WTC11 (cell line): ENCODE results near the gene PTPRN2. TPM values are rescaled to one million over a fixed set of nuclear protein-coding genes. Genes with fewer than 3 reads are reported as not detected.

Source experiments
- ATAC-seq: fragments of 200-7000 bp; cut with Tn5 transposase; 2 replicates; pipeline ENCODE4 v1.10.0; 2021; ENCODE audit warnings: mild to moderate bottlenecking, moderate library complexity
- CTCF ChIA-PET: fragments of 300-600 bp; sonication (Branson Sonifier 250); formaldehyde crosslinking; loops from one replicate; lab custom pipeline; 2021; ENCODE audit warnings: antibody characterized with exemption; lab: Charles Lee
- POLR2A ChIA-PET: fragments of 350-600 bp; sonication (Branson Sonifier 250); formaldehyde crosslinking; loops from one replicate; lab custom pipeline; 2021; ENCODE audit warnings: antibody characterized with exemption; lab: Charles Lee
- DNase-seq: peaks from one replicate; pipeline ENCODE4 v3.0.0; 2021; ENCODE audit warnings: low spot score
- H3K27ac Mint-ChIP-seq: 2 replicates; pipeline ENCODE4 v1.8.0; 2021; ENCODE audit warnings: mixed read lengths
- H3K27me3 Mint-ChIP-seq: 2 replicates; pipeline ENCODE4 v1.8.0; 2021; ENCODE audit warnings: low read depth, mild to moderate bottlenecking, moderate library complexity, mixed read lengths
- H3K36me3 Mint-ChIP-seq: 2 replicates; pipeline ENCODE4 v1.8.0; 2021; ENCODE audit warnings: mixed read lengths
- H3K4me1 Mint-ChIP-seq: 2 replicates; pipeline ENCODE4 v1.8.0; 2022; ENCODE audit warnings: mixed read lengths
- H3K4me3 Mint-ChIP-seq: 2 replicates; pipeline ENCODE4 v1.8.0; 2021; ENCODE audit warnings: mild to moderate bottlenecking, moderate library complexity, mixed read lengths
- H3K9me3 Mint-ChIP-seq: 2 replicates; pipeline ENCODE4 v1.8.0; 2021; ENCODE audit warnings: mixed read lengths
- CBFB ChIP-seq: sonication (generic); formaldehyde crosslinking; IDR thresholded peaks from 2 replicates; pipeline ENCODE4 v1.8.1; 2022; ENCODE audit warnings: mild to moderate bottlenecking, low read depth, missing genetic modification reagents
- CREB1 ChIP-seq: sonication (generic); formaldehyde crosslinking; IDR thresholded peaks from 2 replicates; pipeline ENCODE4 v1.8.0; 2023; ENCODE audit warnings: mild to moderate bottlenecking, missing genetic modification reagents
- ESRRA ChIP-seq: sonication (generic); formaldehyde crosslinking; IDR thresholded peaks from 2 replicates; pipeline ENCODE4 v1.8.1; 2022; ENCODE audit warnings: mild to moderate bottlenecking, missing genetic modification reagents, borderline replicate concordance
- ETV6 ChIP-seq: sonication (generic); formaldehyde crosslinking; IDR thresholded peaks from 2 replicates; pipeline ENCODE4 v1.8.1; 2022; ENCODE audit warnings: mild to moderate bottlenecking, missing genetic modification reagents
- FOXK1 ChIP-seq: sonication (generic); formaldehyde crosslinking; IDR thresholded peaks from 2 replicates; pipeline ENCODE4 v1.8.0; 2022; ENCODE audit warnings: mild to moderate bottlenecking, moderate library complexity, missing genetic modification reagents
- KAT7 ChIP-seq: sonication (generic); formaldehyde crosslinking; IDR thresholded peaks from 2 replicates; pipeline ENCODE4 v1.8.1; 2023; ENCODE audit warnings: missing genetic modification reagents, mild to moderate bottlenecking, borderline replicate concordance
- MXD4 ChIP-seq: fragments of 250-450 bp; sonication (Bioruptor Pico); IDR thresholded peaks from 2 replicates; pipeline ENCODE4 v1.8.0; 2021; ENCODE audit warnings: mild to moderate bottlenecking, moderate library complexity, borderline replicate concordance
- NFATC4 ChIP-seq: fragments of 250-450 bp; sonication (Bioruptor Pico); IDR thresholded peaks from 2 replicates; pipeline ENCODE4 v1.9.0; 2021; ENCODE audit warnings: mild to moderate bottlenecking
- NR2C2 ChIP-seq: sonication (generic); formaldehyde crosslinking; IDR thresholded peaks from 2 replicates; pipeline ENCODE4 v1.8.0; 2022; ENCODE audit warnings: mild to moderate bottlenecking, missing genetic modification reagents
- RELA ChIP-seq: sonication (generic); formaldehyde crosslinking; IDR thresholded peaks from 2 replicates; pipeline ENCODE4 v1.8.1; 2022; ENCODE audit warnings: missing genetic modification reagents, mild to moderate bottlenecking, borderline replicate concordance
- TP53 ChIP-seq: sonication (generic); formaldehyde crosslinking; IDR thresholded peaks from 2 replicates; pipeline ENCODE4 v1.8.1; 2023; ENCODE audit warnings: mild to moderate bottlenecking, missing genetic modification reagents
- ZNF138 ChIP-seq: sonication (generic); formaldehyde crosslinking; conservative IDR thresholded peaks from 2 replicates; pipeline ENCODE4 v1.8.1; 2022; ENCODE audit warnings: mild to moderate bottlenecking, moderate library complexity, missing genetic modification reagents
- ZNF219 ChIP-seq: sonication (generic); formaldehyde crosslinking; IDR thresholded peaks from 2 replicates; pipeline ENCODE4 v1.8.0; 2023; ENCODE audit warnings: missing genetic modification reagents, mild to moderate bottlenecking, borderline replicate concordance
- total RNA-seq: library from RNA; stranded (reverse); gene quantifications from 3 replicates; pipeline ENCODE4 v1.2.3, GENCODE V29; 2021
- TF ChIP-seq, protein P1 (sequence below): sonication (generic); formaldehyde crosslinking; IDR thresholded peaks from 2 replicates; pipeline ENCODE4 v1.8.1; 2022; ENCODE audit warnings: missing genetic modification reagents, borderline replicate concordance
- TF ChIP-seq, protein P2 (sequence below): fragments of 250-450 bp; sonication (Bioruptor Pico); IDR thresholded peaks from 2 replicates; pipeline ENCODE4 v1.9.0; 2021; ENCODE audit warnings: mild to moderate bottlenecking, borderline replicate concordance
- TF ChIP-seq, protein P3 (sequence below): sonication (generic); formaldehyde crosslinking; IDR thresholded peaks from 2 replicates; pipeline ENCODE4 v1.8.1; 2022; ENCODE audit warnings: low read depth, mild to moderate bottlenecking, moderate library complexity, missing genetic modification reagents, borderline replicate concordance
- TF ChIP-seq, protein P4 (sequence below): fragments of 250-450 bp; sonication (Bioruptor Pico); IDR thresholded peaks from 2 replicates; pipeline ENCODE4 v2.1.2; 2022; ENCODE audit warnings: mild to moderate bottlenecking, moderate library complexity

The PTPRN2 gene
- total RNA-seq, 1 experiment from 2014 or later, result 4.7 TPM

DNA sequence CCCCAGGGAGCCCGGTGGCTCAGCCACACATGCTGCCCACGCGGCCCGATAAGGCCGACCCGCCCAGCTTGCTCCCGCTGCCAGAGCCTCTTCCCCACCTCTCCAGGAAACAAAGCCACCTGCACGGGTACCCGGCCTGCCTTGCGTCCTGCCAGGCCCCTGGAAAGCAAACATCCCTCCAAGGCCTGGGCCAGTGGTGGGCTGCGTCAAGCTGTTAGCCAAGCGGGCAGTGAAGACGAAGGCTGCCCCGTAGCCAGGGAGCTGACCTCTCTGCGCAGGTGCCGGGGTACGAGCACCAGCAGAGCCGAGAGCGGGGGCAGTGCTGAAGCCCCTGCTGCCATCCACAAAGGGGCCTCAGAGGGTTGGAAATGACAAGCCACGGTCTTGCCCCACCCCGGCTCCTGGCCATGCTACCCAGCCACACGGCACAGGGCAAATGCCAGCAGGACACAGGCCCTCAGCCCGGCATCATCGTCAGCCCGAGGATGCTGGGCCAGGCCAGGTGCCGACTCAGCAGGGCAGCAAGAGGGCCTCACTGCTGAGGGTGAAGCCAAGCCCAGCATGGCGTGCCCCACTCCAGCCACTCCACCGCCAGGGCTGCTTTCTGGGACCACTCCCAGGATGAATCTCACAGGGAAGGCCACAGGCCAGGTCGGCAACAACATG lies 140.0 kb downstream of the PTPRN2 start:
- ATAC-seq, result no peak
- no peak overlapping the region for H3K27ac Mint-ChIP-seq
- ChIA-PET POLR2A (no interaction called here), CTCF (interaction anchor here (1.3 kb wide), 1 partner anchor 48 kb away, joined by 3 read pairs; no protein-coding TSS in a partner anchor)
- TF ChIP-seq ETV6 (CRISPR knock-in tag), result no peak
- TF ChIP-seq, protein P1, sequence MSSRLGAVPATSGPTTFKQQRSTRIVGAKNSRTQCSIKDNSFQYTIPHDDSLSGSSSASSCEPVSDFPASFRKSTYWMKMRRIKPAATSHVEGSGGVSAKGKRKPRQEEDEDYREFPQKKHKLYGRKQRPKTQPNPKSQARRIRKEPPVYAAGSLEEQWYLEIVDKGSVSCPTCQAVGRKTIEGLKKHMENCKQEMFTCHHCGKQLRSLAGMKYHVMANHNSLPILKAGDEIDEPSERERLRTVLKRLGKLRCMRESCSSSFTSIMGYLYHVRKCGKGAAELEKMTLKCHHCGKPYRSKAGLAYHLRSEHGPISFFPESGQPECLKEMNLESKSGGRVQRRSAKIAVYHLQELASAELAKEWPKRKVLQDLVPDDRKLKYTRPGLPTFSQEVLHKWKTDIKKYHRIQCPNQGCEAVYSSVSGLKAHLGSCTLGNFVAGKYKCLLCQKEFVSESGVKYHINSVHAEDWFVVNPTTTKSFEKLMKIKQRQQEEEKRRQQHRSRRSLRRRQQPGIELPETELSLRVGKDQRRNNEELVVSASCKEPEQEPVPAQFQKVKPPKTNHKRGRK (CRISPR knock-in tag), result no peak
- TF ChIP-seq MXD4, result no peak
- no peak for TF ChIP-seq ESRRA
- TF ChIP-seq TP53 (CRISPR knock-in tag), result no peak
- TF ChIP-seq, protein P2, sequence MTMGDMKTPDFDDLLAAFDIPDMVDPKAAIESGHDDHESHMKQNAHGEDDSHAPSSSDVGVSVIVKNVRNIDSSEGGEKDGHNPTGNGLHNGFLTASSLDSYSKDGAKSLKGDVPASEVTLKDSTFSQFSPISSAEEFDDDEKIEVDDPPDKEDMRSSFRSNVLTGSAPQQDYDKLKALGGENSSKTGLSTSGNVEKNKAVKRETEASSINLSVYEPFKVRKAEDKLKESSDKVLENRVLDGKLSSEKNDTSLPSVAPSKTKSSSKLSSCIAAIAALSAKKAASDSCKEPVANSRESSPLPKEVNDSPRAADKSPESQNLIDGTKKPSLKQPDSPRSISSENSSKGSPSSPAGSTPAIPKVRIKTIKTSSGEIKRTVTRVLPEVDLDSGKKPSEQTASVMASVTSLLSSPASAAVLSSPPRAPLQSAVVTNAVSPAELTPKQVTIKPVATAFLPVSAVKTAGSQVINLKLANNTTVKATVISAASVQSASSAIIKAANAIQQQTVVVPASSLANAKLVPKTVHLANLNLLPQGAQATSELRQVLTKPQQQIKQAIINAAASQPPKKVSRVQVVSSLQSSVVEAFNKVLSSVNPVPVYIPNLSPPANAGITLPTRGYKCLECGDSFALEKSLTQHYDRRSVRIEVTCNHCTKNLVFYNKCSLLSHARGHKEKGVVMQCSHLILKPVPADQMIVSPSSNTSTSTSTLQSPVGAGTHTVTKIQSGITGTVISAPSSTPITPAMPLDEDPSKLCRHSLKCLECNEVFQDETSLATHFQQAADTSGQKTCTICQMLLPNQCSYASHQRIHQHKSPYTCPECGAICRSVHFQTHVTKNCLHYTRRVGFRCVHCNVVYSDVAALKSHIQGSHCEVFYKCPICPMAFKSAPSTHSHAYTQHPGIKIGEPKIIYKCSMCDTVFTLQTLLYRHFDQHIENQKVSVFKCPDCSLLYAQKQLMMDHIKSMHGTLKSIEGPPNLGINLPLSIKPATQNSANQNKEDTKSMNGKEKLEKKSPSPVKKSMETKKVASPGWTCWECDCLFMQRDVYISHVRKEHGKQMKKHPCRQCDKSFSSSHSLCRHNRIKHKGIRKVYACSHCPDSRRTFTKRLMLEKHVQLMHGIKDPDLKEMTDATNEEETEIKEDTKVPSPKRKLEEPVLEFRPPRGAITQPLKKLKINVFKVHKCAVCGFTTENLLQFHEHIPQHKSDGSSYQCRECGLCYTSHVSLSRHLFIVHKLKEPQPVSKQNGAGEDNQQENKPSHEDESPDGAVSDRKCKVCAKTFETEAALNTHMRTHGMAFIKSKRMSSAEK (CRISPR knock-in tag), result no peak
- no peak for TF ChIP-seq NFATC4 (CRISPR knock-in tag)
- TF ChIP-seq NR2C2 (CRISPR knock-in tag), result no peak
- TF ChIP-seq, protein P3, sequence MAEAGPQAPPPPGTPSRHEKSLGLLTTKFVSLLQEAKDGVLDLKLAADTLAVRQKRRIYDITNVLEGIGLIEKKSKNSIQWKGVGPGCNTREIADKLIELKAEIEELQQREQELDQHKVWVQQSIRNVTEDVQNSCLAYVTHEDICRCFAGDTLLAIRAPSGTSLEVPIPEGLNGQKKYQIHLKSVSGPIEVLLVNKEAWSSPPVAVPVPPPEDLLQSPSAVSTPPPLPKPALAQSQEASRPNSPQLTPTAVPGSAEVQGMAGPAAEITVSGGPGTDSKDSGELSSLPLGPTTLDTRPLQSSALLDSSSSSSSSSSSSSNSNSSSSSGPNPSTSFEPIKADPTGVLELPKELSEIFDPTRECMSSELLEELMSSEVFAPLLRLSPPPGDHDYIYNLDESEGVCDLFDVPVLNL (CRISPR knock-in tag), result no peak
- TF ChIP-seq ZNF219 (CRISPR knock-in tag), result no peak
- TF ChIP-seq, protein P4, sequence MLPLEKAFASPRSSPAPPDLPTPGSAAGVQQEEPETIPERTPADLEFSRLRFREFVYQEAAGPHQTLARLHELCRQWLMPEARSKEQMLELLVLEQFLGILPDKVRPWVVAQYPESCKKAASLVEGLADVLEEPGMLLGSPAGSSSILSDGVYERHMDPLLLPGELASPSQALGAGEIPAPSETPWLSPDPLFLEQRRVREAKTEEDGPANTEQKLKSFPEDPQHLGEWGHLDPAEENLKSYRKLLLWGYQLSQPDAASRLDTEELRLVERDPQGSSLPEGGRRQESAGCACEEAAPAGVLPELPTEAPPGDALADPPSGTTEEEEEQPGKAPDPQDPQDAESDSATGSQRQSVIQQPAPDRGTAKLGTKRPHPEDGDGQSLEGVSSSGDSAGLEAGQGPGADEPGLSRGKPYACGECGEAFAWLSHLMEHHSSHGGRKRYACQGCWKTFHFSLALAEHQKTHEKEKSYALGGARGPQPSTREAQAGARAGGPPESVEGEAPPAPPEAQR, result no peak
- no peak for TF ChIP-seq FOXK1 (CRISPR knock-in tag)
- H3K27me3 Mint-ChIP-seq, result no peaks in the 10 kb centered on the region
- H3K9me3 Mint-ChIP-seq, result no peaks in the 10 kb centered on the region
- no peak overlapping the region for H3K4me3 Mint-ChIP-seq
- no peaks in the 10 kb centered on the region for H3K36me3 Mint-ChIP-seq
- DNase-seq, result no peak
- H3K4me1 Mint-ChIP-seq, result peaks cover 28% of the 10 kb centered on the region

DNA sequence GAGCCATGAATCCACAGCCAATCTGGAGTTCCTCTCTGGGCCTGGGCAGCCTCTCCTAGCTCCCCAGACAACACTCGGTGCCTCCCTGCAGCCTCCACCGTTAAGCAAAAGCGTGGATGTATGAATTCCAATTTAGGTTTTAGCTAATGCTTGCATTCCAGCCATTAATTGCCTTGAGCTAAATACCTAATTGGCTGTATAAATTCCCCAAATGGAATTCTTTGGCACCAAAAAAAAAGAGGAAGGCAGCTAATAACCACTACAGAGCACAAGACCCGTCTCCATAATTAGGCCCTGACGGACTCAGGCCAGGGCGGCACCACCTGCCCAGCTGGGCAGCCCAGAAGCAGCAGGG lies 140.5 kb downstream of the PTPRN2 start:
- CTCF ChIA-PET, result interaction anchor here (1.1 to 1.3 kb wide), 2 partner anchors 47 to 49 kb away, joined by 3 to 4 read pairs; no protein-coding TSS in a partner anchor
- TF ChIP-seq RELA (CRISPR knock-in tag), result no peak
- no peak for TF ChIP-seq CBFB
- TF ChIP-seq ZNF138 (CRISPR knock-in tag), result no peak
- TF ChIP-seq NFATC4 (CRISPR knock-in tag), result no peak
- no peak for TF ChIP-seq KAT7
- TF ChIP-seq CREB1, result no peak
- TF ChIP-seq, all 79 proteins: peak for 0
- Mint-ChIP-seq H3K4me1 (peaks cover 29% of the 10 kb centered on the region), H3K27me3 (no peaks in the 10 kb centered on the region), H3K27ac (no peak overlapping the region), H3K9me3 (peaks cover under 1% of the 10 kb centered on the region), H3K36me3 (no peaks in the 10 kb centered on the region), H3K4me3 (no peak overlapping the region)
- POLR2A ChIA-PET, result no interaction called here
- DNase-seq (no peak), ATAC-seq (no peak)
